RPMI7951 (cell line): ENCODE measurements around the gene ABHD1. TPM values are rescaled to one million over a fixed set of nuclear protein-coding genes. Genes with fewer than 3 reads are reported as not detected.

Experiments used
- DNase-seq: peaks from one replicate; pipeline ENCODE4 v3.0.0-alpha.2; 2012; ENCODE audit warnings: low read depth
- total RNA-seq: library from RNA; depleted of rRNA; stranded (reverse); fragments of >200 nt; shearing (Covaris generic); gene quantifications from 2 replicates; pipeline ENCODE4 v1.2.3, GENCODE V29; 2014

Gene ABHD1
- total RNA-seq, 1 experiment from 2014 or later, result 0.12 TPM

- DNase-seq, result peak; percentile 25
These were observed 36.7 kb upstream of the ABHD1 start, which contains the start of gene KHK for GRCh38 chr2:27086724-27087593. TSS of gene KHK (plus strand) at chr2:27086772. CDS start at chr2:27087260, 488 bp downstream.

GRCh38 chr2:27087823-27088410 is 35.7 kb upstream of the ABHD1 start:
- DNase-seq, result no peak

GRCh38 chr2:27088634-27089033 is 35.0 kb upstream of the ABHD1 start:
- no peak for DNase-seq

GRCh38 chr2:27089111-27089954 is 34.3 kb upstream of the ABHD1 start:
- no peak for DNase-seq

- DNase-seq, result no peak
These were observed 31.6 kb upstream of the ABHD1 start for GRCh38 chr2:27091746-27092695.

- DNase-seq, result no peak
These were observed 30.8 kb upstream of the ABHD1 start for GRCh38 chr2:27092696-27093429.

- DNase-seq, result no peak
These were observed 29.9 kb upstream of the ABHD1 start for GRCh38 chr2:27093430-27094352.

- DNase-seq, result no peak
These were observed 29.1 kb upstream of the ABHD1 start for GRCh38 chr2:27094353-27094984.

GRCh38 chr2:27095427-27095744 is 28.2 kb upstream of the ABHD1 start:
- DNase-seq, result no peak

GRCh38 chr2:27095745-27096651 is 27.6 kb upstream of the ABHD1 start:
- peak; percentile 66 for DNase-seq

- DNase-seq, result no peak
These were observed 26.8 kb upstream of the ABHD1 start for GRCh38 chr2:27096748-27097297.

- no peak for DNase-seq
These were observed 26.3 kb upstream of the ABHD1 start for GRCh38 chr2:27097341-27097740.

GRCh38 chr2:27099334-27099955 is 24.2 kb upstream of the ABHD1 start:
- no peak for DNase-seq

GRCh38 chr2:27100036-27100435 is 23.6 kb upstream of the ABHD1 start:
- DNase-seq, result no peak

- no peak for DNase-seq
These were observed 21.3 kb upstream of the ABHD1 start for GRCh38 chr2:27102329-27102728.

- no peak for DNase-seq
These were observed 17.6 kb upstream of the ABHD1 start for GRCh38 chr2:27105981-27106380.

GRCh38 chr2:27108221-27108620 is 15.4 kb upstream of the ABHD1 start:
- DNase-seq, result no peak
